GM10847 (cell line): ENCODE results near the gene TEX53.

Experiments
- POLR2A ChIP-seq: IDR thresholded peaks from 2 replicates; pipeline ENCODE4 v1.6.1; 2011; ENCODE audit not compliant: insufficient read length; ENCODE audit errors: extremely low read depth

Gene TEX53

GRCh38 chr9:114626415-114627020 lies 31.1 kb downstream of the TEX53 start:
- TF ChIP-seq POLR2A: no peak

- TF ChIP-seq POLR2A: no peak
Observed at GRCh38 chr9:114624677-114625076, 32.9 kb downstream of the TEX53 start.

- no peak for TF ChIP-seq POLR2A
Observed at GRCh38 chr9:114621975-114622609, 35.5 kb downstream of the TEX53 start.

GRCh38 chr9:114621561-114621960 lies 36.0 kb downstream of the TEX53 start:
- TF ChIP-seq POLR2A: no peak

GRCh38 chr9:114619191-114619761 lies 38.3 kb downstream of the TEX53 start:
- TF ChIP-seq POLR2A: no peak

- TF ChIP-seq POLR2A: no peak
Observed at GRCh38 chr9:114616684-114617520, 40.7 kb downstream of the TEX53 start.

GRCh38 chr9:114614373-114614772 lies 43.2 kb downstream of the TEX53 start:
- TF ChIP-seq POLR2A: no peak

- TF ChIP-seq POLR2A: no peak
Observed at GRCh38 chr9:114613919-114614318, 43.7 kb downstream of the TEX53 start.

GRCh38 chr9:114613087-114613486 lies 44.5 kb downstream of the TEX53 start:
- no peak for TF ChIP-seq POLR2A

- TF ChIP-seq POLR2A: no peak
Observed at GRCh38 chr9:114612272-114612923, 45.2 kb downstream of the TEX53 start.

- TF ChIP-seq POLR2A: no peak
Observed at GRCh38 chr9:114611516-114612271, 45.9 kb downstream of the TEX53 start.

- no peak for TF ChIP-seq POLR2A
Observed at GRCh38 chr9:114608525-114608796, 49.1 kb downstream of the TEX53 start.

GRCh38 chr9:114607671-114608524 lies 49.7 kb downstream of the TEX53 start:
- TF ChIP-seq POLR2A: no peak
